Measurements from ENCODE around the gene SETD2. TPM values are rescaled to one million over a fixed set of nuclear protein-coding genes. Genes with fewer than 3 reads are reported as not detected.

The SETD2 gene
- total RNA-seq, 4 donors from 2014 or later = 54.3 to 113 (median 67.9) TPM

GRCh38 chr3:46971151-46971550 is 192.8 kb downstream of the SETD2 start:
- Histone ChIP-seq H3K9me3 (no peaks in the 10 kb centered on the region), H3K27ac (peak overlapping the region; percentile 16 to 60 (median 44)), H3K36me3 (no peaks in the 10 kb centered on the region), H3K4me3 (no peak overlapping the region), H3K27me3 (no peaks in the 10 kb centered on the region), H3K4me1 (peaks cover 36 to 90% (median 60%) of the 10 kb centered on the region in 4 donors)
- in situ Hi-C loops (cut with MboI; ENCODE audit: low pct_ligation_motif_present in 1 of 4, low pct_unique_long_range_greater_than_20kb in 1 of 4, low sequenced_read_pairs in 3 of 4) (no loop called here), intact Hi-C loops (cut with DNase I; ENCODE audit: low total_unique reads) (no loop called here)
- 62 to 80% methylated on average over 2 to 6 of the region's 6 CpGs for WGBS, 2 donors (ENCODE audit: low coverage in 1 of 2)
- TF ChIP-seq POLR2A (IDR thresholded peaks at IDR 0.05) (no peak), POLR2AphosphoS5 (IDR thresholded peaks at IDR 0.05) (no peak), EP300 (IDR thresholded peaks at IDR 0.05; ENCODE audit: low read depth) (no peak), CTCF (IDR thresholded peaks at IDR 0.05) (no peak)
- DNase-seq = no peak

GRCh38 chr3:46970391-46971091 is 193.4 kb downstream of the SETD2 start:
- no peak for DNase-seq
- intact Hi-C loops (cut with DNase I; ENCODE audit: low total_unique reads) = no loop called here
- TF ChIP-seq EP300 (IDR thresholded peaks at IDR 0.05; ENCODE audit: low read depth) = no peak
- TF ChIP-seq POLR2A (IDR thresholded peaks at IDR 0.05) = no peak
- no peak for TF ChIP-seq CTCF (IDR thresholded peaks at IDR 0.05)
- no peak for TF ChIP-seq POLR2AphosphoS5 (IDR thresholded peaks at IDR 0.05)
- H3K27me3 ChIP-seq = no peaks in the 10 kb centered on the region
- peak overlapping the region; percentile 16 to 60 (median 44) for H3K27ac ChIP-seq
- no peak overlapping the region for H3K4me3 ChIP-seq
- peaks cover 34 to 93% (median 59%) of the 10 kb centered on the region in 4 donors for H3K4me1 ChIP-seq
- 30% methylated on average over 3 of the region's 3 CpGs; no CpG with 5 or more reads in 1 of the 2 donors for WGBS, 2 donors (ENCODE audit: low coverage in 1 of 2)
- H3K36me3 ChIP-seq = no peaks in the 10 kb centered on the region
- H3K9me3 ChIP-seq = no peaks in the 10 kb centered on the region
- in situ Hi-C loops (cut with MboI; ENCODE audit: low pct_ligation_motif_present in 1 of 4, low pct_unique_long_range_greater_than_20kb in 1 of 4, low sequenced_read_pairs in 3 of 4) = no loop called here

- 61 to 67% methylated on average over 3 to 9 of the region's 9 CpGs for WGBS, 2 donors (ENCODE audit: low coverage in 1 of 2)
- Histone ChIP-seq H3K36me3 (no peaks in the 10 kb centered on the region), H3K4me3 (no peak overlapping the region), H3K27ac (no peak overlapping the region), H3K27me3 (no peaks in the 10 kb centered on the region), H3K4me1 (peaks cover 31 to 85% (median 54%) of the 10 kb centered on the region in 4 donors), H3K9me3 (no peaks in the 10 kb centered on the region)
- in situ Hi-C loops (cut with MboI; ENCODE audit: low pct_ligation_motif_present in 1 of 4, low pct_unique_long_range_greater_than_20kb in 1 of 4, low sequenced_read_pairs in 3 of 4) (no loop called here), intact Hi-C loops (cut with DNase I; ENCODE audit: low total_unique reads) (no loop called here)
- no peak for TF ChIP-seq CTCF (IDR thresholded peaks at IDR 0.05)
- TF ChIP-seq POLR2AphosphoS5 (IDR thresholded peaks at IDR 0.05) = no peak
- TF ChIP-seq POLR2A (IDR thresholded peaks at IDR 0.05) = no peak
- TF ChIP-seq EP300 (IDR thresholded peaks at IDR 0.05; ENCODE audit: low read depth) = no peak
- DNase-seq = no peak
These were observed 195.0 kb downstream of the SETD2 start for GRCh38 chr3:46968783-46969428.

GRCh38 chr3:46966811-46967210 is 197.1 kb downstream of the SETD2 start:
- Histone ChIP-seq H3K27me3 (no peaks in the 10 kb centered on the region), H3K9me3 (no peaks in the 10 kb centered on the region), H3K4me3 (no peak overlapping the region), H3K4me1 (peaks cover 28 to 77% (median 51%) of the 10 kb centered on the region in 4 donors), H3K27ac (no peak overlapping the region), H3K36me3 (no peaks in the 10 kb centered on the region)
- DNase-seq = no peak
- WGBS, 2 donors (ENCODE audit: low coverage in 1 of 2) = 40 to 80% methylated on average over 1 to 5 of the region's 5 CpGs
- intact Hi-C loops (cut with DNase I; ENCODE audit: low total_unique reads) (no loop called here), in situ Hi-C loops (cut with MboI; ENCODE audit: low pct_ligation_motif_present in 1 of 4, low pct_unique_long_range_greater_than_20kb in 1 of 4, low sequenced_read_pairs in 3 of 4) (no loop called here)
- TF ChIP-seq CTCF (IDR thresholded peaks at IDR 0.05) (no peak), POLR2AphosphoS5 (IDR thresholded peaks at IDR 0.05) (no peak), EP300 (IDR thresholded peaks at IDR 0.05; ENCODE audit: low read depth) (no peak), POLR2A (IDR thresholded peaks at IDR 0.05) (no peak)

Measured in transverse colon (tissue), 4 donors.